T follicular helper cell (primary cell): ENCODE results near the gene KLHL6.
"Not testable (repeated sequence)": the region's sequence is repeated elsewhere in the genome, so short reads cannot be mapped to it uniquely, and the experiment has no call there.

ENCODE experiments used
- DNase-seq: peaks from one replicate; pipeline ENCODE4 v3.0.0-alpha.2; 2020; ENCODE audit warnings: low read depth

The KLHL6 gene

DNA sequence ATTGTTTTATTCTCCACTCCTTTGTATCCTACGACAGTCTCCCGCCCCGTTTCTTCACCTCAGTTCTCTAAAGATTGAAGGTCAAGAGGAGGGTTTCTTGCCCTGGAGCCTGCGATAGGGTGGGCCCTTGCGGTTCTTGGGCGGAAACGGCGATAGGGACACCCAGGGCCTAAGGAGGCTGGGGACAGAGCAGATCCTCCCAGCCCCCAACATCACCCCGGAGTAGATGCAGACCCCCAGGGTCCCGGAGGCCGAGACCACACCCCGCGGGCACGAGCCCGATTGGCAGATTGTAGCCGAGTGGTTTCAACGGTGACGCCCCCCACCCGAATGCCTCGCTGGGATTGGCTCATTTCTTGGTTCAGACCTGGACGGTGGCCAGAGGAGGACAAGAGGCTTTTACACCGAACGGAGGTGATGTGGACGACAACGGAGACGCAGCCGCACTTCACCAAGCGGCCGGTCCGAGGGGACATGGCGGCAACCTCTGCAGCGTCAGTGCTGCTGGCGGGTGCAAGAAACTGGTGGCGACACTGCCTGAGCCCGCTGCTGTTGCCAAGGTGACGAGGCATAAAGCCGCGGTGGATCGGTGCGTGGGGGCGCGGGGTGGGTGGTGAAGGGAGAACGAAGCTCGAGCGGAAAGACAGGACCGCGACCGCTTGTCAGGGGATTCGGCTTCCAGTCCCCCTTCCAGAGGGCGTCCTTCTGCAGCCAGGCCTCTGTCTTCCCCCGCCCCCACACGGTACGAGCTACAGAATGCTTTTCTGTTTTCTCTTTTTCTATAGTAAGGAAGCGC is 108.1 kb downstream of the KLHL6 start:
- DNase-seq = peak; percentile 37

DNA sequence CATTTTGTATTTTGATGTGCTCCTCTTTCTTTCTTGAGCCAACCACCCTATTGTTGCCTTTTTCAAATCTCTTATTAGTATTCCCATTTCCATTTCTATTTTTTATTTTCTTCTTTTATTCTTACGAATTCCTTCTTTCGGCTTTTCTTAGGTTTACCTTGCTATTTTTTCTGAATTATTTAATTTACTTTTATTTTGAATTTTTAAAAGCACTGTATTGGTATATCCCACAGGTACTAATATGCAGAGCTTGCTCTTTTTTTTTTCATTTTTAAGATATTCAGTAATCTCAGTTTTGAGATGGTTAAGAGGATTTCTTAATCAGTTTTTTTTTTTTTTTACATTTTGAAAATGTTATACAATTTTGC is 108.7 kb downstream of the KLHL6 start:
- no peak for DNase-seq

DNA sequence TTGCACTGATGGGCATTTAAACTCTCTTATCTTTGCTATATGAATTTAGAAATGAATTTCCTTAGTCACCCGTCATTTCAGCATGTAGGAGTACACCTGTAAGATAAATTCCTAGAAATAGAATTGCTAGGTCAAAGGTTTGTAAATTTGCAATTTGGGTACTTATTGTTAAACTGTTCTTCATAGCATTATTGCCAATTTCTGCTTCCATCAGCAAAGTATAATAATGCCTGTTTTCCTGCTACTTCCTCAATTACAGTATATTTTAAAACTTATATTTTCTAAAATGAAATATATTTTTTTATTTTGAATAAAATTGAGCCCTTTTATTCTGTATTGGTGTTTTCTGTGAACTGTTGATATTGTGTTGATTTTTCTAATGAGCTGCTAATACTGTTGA is 110.8 kb downstream of the KLHL6 start:
- DNase-seq = no peak

DNA sequence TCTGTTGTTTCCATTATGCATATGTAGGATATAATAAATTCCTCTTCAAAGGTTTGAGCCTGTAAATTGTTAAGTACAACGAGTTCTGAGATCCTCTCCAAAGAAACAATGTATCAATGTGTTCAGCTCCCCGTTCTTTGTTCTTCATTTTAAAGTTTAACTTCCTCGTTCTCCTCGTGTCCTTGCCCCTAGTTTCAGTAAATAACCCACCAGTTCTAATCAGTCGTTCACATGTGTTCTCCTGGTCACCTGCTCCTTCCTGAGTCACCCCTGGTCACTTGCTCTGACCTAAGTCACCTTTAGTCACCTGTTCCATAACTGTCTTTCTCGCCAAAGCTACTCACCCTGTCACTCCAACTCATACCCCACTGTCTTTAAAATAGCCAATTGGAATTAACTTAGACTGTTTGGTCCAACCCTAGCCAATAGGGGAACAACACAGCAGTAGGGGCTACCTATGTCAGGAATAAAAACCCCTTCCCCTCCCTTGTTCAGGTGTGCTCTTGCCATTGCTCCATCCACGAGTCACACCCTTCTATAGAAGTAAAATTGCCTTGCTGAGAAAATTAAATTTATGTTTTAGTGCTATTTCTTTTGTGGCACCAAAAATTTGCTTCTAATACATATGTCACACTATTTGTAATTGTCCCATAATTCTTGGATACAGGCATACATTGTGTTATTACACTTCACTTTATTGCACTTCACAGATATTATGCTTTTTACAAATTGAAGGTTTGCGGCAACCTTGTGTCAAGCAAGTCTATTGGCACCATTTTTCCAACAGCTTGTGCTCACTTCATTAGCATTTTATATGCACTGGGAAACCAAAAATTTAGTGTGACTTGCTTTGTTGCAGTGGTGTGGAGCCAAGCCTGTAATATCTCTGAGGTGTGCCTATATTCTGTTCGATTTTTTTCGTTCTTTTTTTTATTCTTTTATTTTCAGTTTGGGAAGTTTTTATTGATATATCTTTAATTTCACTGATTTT is 111.8 kb downstream of the KLHL6 start:
- no peak for DNase-seq

DNA sequence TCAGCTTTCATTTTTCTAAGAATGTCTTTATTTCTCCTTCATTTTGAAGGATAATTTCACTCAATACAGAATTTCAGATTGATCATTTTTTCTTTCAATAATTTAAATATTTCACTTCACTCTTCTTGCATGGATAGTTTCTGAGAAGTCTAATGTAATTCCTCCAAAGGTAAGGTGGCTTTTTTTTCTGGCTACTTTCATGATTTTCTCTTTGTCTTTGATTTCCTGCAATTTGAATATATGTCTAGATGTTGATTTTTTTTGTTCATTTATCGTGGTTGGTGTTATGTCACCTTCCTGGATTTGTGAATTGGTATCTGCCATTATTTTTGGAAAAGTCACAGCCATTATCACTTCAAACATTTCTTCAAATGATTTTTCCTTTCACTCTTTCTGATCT is 112.5 kb downstream of the KLHL6 start:
- no peak for DNase-seq

DNA sequence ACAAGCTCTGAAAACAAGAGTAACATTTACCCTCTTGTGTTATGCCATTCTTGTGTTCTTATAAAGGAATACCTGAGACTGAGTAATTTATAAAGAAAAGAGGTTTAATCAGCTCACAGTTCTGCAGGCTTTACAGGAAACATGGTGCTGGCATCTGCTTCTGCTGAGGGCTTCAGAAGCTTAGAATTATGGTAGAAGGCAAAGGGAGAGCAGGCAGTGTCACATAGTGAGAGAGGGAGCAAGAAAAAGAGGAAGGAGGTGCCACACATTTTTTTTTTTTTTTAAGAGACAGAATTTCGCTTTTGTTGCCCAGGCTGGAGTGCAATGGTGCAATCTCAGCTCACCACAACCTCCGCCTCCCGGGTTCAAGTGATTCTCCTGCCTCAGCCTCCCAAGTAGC is 115.0 kb downstream of the KLHL6 start:
- DNase-seq = not testable (repeated sequence)

DNA sequence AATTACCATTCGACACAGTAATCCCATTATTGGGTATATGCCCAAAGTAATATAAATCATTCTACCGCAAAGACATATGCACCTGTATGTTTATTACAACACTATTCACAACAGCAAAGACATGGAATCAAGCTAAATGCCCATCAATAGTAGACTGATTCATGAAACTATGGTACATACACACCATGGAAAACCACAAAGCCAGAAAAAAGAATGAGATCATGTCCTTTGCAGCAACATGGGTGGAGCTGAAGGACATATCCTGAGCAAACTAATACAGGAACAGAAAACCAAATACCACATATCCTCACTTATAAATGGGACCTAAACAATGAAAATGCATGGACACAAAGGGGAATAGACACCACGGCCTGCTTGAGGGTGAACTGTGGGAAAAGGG is 116.0 kb downstream of the KLHL6 start:
- no peak for DNase-seq

DNA sequence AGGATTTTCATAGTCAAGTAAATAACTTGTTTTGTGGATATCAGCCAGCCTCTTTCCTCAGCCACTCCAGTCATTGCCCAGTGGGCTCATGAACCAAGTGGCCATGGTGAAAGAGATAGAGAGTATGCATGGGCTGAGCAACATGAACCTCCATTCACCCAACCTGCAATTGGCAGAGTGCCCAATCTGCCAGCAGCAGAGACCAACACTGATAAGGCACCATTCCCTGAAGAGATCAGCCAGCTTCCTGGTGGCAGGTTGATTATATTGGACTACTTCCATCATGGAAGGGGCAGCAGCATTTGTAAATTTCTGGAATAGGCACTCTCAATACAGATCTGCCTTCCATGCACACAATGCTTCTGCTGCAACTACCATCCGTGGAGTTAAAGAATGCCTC is 116.8 kb downstream of the KLHL6 start:
- no peak for DNase-seq

DNA sequence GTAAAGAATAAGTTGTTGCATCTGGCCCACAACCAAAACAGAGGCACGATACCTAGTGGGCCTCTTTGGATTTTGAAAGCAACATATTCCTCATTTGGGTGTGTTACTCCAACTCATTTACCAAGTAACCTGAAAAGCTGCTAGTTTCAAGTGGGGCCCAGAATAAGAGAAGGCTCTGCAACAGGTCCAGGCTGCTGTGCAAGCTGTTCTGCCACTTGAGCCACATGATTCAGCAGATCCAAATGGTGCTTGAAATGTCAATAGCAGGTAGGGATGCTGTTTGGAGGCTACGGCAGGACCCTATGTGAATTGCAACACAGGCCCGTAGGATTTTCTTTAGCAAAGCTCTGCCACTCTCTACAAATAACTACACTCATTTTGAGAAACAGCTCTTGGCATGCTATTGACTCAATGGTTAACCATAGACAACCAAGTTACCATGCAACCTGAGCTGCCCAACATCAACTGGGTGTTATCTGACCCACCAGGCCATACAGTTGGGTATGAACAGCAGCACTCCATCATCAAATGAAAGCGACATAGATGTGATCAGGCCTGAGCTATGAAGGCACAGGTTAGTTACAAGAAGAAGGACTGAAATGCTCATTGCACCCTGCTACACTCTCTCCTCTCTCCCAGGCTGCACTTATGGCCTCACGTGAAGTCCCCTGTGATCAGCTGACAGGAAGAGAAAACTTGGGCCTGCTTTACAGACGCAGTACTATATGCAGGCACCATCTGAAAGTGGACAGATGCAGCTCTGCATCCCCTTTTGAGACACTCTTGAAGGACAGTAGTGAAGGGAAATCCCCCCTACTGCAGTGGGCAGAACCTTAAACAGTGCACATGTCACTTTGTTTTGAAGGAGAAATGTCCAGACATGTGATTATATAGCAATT is 117.6 kb downstream of the KLHL6 start:
- DNase-seq = no peak
